HG02759 (cell line): ENCODE data around the gene ACO2.

Experiments
- ATAC-seq: cut with Tn5 transposase; IDR thresholded peaks from one replicate; pipeline ENCODE4 v1.9.1; 2021; ENCODE audit warnings: mild to moderate bottlenecking, moderate library complexity; ENCODE audit not compliant: unreplicated experiment

ACO2 gene

DNA sequence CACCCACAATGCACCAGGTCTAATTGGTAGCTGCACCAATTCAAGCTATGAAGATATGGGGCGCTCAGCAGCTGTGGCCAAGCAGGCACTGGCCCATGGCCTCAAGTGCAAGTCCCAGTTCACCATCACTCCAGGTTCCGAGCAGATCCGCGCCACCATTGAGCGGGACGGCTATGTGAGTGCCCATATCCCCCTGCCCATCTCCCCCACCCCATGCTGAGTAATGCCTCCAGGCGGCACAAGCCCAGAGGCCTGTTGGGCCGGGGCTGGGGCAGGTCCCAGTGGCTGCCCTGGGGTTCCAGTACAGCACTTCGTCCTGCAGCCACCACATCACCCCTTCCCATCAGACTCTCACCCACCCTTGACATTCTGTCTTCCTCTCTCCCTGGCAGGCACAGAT is 53.9 kb downstream of the ACO2 start:
- ATAC-seq: no peak

GRCh38 chr22:41523464-41524221 is 54.7 kb downstream of the ACO2 start:
- no peak for ATAC-seq

- no peak for ATAC-seq
These were observed 55.3 kb downstream of the ACO2 start for GRCh38 chr22:41524251-41524661.

DNA sequence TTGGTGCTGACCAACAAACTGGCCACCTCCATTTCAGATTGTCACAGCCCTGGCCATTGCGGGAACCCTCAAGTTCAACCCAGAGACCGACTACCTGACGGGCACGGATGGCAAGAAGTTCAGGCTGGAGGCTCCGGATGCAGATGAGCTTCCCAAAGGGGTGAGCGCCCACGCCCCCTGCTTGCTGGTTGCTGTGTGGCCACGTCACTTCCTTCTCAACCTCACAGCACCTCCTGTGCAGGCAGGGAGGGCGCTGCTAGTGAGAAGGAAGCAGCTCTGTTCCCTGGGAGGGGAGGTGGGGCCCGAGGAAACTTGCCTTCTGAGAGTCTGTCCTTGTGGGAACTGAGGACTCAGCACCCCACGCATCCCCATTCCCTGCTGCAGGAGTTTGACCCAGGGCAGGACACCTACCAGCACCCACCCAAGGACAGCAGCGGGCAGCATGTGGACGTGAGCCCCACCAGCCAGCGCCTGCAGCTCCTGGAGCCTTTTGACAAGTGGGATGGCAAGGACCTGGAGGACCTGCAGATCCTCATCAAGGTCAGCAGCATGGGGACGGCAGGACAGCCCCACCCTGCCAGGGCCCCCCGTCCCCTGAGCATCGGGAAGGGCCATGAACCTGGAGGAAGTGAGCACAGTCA is 56.0 kb downstream of the ACO2 start:
- ATAC-seq: no peak

GRCh38 chr22:41525450-41526225 is 56.7 kb downstream of the ACO2 start:
- ATAC-seq: no peak

GRCh38 chr22:41526226-41526829 is 57.4 kb downstream of the ACO2 start:
- ATAC-seq: no peak

DNA sequence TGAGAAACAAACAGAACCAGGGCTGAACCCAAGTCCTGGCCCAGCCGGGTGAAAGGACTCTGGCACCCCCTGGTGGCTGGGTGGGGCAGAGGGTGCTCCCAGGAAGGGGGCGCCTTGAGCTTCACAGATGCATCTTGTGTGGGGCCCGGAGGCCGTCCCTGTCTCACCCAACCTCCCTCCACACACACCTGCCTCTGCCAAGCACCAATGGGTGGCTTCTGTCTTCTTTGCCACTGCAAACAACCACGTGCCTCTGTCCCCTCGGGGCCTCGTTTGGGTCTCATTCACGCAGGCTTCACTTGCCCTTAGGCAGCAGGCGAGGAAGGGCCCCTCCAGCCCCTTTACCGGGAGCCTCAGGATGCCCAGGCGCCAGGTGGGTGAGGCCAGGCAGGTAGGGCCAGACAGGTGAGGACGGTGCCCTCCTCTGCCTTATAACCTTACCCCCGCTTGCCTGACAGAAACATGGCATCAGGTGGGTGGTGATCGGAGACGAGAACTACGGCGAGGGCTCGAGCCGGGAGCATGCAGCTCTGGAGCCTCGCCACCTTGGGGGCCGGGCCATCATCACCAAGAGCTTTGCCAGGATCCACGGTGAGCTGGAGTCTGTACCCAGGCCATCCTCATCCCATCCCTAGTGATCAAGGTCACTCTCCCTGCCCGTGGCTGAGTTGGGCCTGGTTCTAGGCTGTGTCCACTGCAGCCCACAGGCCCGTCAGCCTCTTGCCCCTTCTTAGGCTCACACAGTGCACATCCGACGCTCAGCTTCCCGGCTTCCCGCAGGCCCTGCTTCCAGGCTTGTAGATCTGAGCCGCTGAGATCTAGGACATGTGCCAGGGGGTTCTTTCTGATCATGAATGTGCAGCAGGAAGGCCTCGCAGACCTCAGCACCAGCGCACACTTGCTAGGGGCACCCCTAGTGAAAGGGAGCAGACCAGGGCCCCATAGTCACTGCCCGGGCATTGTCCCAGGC is 58.2 kb downstream of the ACO2 start:
- ATAC-seq: no peak

- no peak for ATAC-seq
These were observed 59.3 kb downstream of the ACO2 start for GRCh38 chr22:41528132-41528766.

GRCh38 chr22:41528938-41529561 is 60.1 kb downstream of the ACO2 start:
- ATAC-seq: no peak

DNA sequence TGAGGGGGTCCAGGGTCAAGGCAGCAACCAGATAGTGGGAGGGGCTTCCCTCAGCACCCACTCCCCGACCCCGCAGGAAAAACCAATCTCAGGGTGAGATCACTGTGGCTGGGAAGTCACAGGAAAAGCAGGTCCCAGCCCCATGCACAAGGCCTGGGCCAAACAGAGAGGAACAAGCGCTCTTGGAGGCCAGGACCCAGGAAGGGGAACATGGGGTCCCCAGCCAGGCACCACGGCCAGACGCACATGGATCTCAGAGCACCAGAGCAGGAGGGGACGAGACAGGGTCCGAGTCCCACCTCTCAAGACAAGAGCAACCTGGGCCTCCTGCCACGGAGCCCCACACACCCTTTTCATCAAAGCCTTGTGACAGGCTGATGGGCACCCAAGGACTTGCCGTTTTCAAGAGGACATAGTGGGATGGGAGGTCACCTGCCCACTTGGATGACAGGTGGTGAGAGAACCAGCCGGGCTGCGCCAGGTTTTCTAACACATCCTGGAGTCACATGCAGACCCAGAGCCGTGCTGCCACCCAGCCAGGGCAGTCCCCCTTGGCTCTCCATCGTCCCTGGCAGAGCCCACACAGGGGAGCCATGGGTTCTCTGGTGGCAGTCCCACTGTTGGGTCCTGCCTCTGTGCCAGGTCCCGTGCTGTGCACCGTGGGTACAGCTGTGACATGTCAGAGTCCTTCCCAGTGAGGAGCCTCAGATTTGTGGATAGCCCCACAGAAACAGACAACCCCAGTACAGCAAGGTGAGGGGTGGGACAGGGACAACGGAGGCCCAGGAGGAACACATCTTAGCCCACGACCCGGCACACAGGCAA is 62.2 kb downstream of the ACO2 start:
- ATAC-seq: no peak

- no peak for ATAC-seq
These were observed 63.0 kb downstream of the ACO2 start for GRCh38 chr22:41531715-41532477.

GRCh38 chr22:41532908-41533825 is 64.2 kb downstream of the ACO2 start:
- ATAC-seq: no peak

GRCh38 chr22:41534219-41534618 is 65.3 kb downstream of the ACO2 start:
- no peak for ATAC-seq

DNA sequence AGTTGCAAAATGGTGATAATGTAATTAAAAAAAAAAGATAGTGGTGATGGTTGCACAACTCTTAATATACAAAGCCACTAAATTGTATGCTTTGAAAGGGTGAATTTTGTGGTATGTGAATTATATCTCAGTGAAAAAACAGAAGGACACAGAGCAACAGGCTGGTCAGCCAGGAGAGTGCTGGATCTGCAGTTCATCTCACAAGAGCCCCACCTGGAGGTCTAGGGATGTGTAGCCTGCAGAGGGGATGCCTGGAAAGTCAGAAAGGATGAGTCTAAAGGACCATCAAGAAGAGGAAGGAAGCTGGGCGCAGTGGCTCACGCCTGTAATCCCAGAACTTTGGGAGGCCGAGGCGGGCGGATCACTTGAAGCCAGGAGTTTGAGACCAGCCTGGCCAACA is 66.3 kb downstream of the ACO2 start:
- no peak for ATAC-seq

GRCh38 chr22:41537203-41537602 is 68.3 kb downstream of the ACO2 start:
- ATAC-seq: no peak

- no peak for ATAC-seq
These were observed 69.7 kb downstream of the ACO2 start for GRCh38 chr22:41538583-41538982.
